HG02623 (cell line): Measurements from ENCODE around the gene TSC1.

Source experiments
- ATAC-seq: cut with Tn5 transposase; IDR thresholded peaks from one replicate; pipeline ENCODE4 v1.9.1; 2021; ENCODE audit warnings: moderate library complexity; ENCODE audit not compliant: unreplicated experiment

The TSC1 gene

DNA sequence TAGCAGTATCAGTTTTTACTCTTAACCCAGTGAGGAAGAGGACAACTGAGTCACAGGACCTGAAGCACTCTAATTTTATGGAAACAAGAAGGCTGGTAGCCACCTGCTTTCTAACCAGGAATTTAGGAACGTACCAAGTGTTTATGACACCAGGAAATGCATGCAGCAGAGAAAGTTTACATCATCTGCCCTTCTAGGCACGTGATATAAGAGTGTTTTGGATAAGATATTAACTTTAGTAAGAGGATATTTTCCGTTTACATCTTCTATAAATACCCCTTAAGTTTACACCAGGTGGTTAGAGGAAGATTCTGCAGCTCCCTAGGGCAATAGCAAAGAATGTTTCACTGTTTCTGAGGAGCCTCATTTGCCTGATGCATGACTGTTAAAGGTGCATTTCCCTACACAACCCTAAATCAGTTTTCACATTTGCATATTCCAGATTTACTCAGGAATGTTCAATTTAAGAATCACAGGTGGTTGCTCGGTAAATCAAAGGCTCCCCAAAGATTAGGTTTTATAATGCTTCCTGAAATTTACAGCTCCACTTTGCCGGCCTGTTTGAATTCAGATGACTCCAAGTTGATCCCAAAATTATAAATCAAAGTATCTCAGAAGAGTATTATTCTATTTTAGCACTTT, 1.8 kb downstream of the TSC1 start:
- no peak for ATAC-seq

- ATAC-seq: no peak
Measured at GRCh38 chr9:132939169-132939568, 5.2 kb downstream of the TSC1 start.

GRCh38 chr9:132937463-132937901, 6.9 kb downstream of the TSC1 start:
- no peak for ATAC-seq

DNA sequence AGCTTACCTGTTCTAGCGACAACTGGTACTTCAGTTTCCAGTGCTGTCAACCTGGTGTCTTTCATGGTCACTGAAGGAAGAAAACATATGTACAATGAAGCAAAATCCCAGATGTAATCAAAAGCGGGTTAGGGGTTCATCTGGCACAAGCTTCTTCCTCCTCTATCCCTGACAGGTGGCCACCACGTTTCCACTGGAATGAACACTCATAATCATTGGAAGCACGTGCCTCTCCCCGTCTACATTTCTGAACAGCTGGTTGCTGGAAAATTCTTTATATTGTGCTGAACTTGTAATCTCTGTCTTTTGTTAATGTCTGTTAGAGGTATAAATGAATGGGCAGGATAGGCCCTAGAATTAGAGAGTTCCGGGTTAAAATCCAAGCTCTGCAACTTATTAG, 9.4 kb downstream of the TSC1 start:
- ATAC-seq: no peak

DNA sequence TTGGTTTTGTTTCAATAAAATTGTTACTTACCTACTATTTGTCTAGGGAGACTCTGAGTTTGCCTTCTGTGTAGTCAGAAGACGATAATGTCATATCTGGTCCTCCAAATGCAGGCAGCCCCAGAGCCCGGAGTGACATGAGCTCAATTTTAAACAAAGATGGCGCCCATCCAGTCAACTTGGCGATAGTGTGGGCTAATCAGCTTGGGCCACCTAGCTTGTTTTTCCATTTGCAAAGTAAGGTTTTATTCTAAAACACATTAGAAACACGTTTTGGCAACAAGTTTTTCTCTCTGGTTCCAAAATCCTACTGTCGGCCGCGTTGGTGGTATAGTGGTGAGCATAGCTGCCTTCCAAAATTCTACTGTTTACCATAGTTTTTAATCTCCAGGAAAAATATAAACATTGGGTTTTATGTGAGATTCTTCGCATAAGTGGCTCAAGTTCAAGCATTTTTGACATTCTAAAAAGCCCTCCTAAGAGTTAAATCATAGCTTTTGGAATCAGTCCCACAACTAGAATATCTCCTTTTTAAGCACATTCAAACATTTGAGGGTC, 13.2 kb downstream of the TSC1 start:
- ATAC-seq: no peak

GRCh38 chr9:132927704-132928103, 16.7 kb downstream of the TSC1 start:
- no peak for ATAC-seq

DNA sequence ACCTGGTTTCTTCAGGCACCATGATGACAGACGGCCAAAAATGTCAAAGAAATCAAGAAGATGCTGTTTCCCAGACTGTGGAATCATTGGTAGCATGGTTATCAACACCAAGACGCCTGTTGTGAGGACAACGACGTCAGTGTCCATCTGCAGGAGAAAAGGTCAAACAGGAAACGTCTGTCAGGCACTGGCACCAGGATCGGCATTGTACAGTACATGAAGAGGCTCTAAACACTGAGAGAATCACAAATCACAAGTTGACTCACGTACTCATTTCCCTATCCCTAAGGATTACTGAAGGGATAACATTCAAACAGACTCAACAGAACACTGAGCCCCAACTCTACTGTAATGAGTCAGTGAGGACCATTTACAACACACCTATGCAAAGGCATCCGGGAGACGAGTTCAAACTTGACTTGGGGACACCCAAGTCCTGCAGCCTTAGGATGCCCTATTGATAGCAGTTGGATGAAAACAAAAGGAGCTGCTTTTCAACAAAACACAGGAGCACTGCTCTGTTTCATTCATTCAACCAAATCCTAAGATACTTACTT, 21.0 kb downstream of the TSC1 start:
- no peak for ATAC-seq

GRCh38 chr9:132919614-132920268, 24.7 kb downstream of the TSC1 start:
- ATAC-seq: no peak

- ATAC-seq: no peak
Measured at GRCh38 chr9:132914924-132915323, 29.5 kb downstream of the TSC1 start.

- ATAC-seq: no peak
Measured at GRCh38 chr9:132912131-132912530, 32.3 kb downstream of the TSC1 start.

- no peak for ATAC-seq
Measured at GRCh38 chr9:132910376-132910775, 34.0 kb downstream of the TSC1 start.

DNA sequence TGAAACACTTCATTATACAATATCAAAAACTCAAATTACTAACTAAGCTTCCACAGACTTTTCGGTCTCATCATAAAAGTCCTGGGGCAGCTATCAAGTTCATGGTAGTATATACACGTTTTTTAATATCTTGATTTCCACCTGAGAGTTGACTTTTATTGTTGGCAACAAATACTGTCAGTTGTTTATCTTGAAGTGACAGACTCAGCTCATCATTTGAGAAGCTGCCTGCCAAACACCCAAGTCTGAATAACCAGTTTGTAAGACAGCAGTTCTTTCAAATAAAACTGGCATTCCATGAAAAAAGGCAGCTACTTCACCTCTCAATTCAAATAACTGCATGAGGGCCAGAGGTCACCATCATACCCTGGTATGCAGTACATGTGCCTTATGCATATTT, 35.1 kb downstream of the TSC1 start:
- no peak for ATAC-seq

- ATAC-seq: no peak
Measured at GRCh38 chr9:132908635-132909034, 35.8 kb downstream of the TSC1 start.

DNA sequence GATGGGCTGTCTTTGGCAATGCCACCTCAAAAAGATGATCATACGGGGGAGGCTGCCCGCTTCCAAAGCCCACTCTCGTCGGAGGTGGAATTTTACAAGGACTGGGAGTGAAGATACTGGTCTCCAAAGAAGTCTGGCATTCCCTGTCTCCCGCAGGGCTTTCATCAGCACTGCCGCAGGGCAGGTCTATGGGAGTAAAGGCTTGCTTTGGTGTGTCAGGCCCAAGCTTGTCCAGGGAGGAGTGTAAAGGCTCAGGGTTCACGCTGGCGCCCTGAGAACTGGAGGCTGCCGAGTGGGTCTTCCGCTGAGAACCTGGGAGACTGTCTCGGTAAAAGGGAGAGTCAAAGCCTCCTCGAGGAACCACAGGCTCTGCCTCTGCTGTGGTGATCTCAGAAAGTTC, 38.7 kb downstream of the TSC1 start:
- no peak for ATAC-seq

GRCh38 chr9:132903574-132904492, 40.6 kb downstream of the TSC1 start:
- ATAC-seq: no peak

DNA sequence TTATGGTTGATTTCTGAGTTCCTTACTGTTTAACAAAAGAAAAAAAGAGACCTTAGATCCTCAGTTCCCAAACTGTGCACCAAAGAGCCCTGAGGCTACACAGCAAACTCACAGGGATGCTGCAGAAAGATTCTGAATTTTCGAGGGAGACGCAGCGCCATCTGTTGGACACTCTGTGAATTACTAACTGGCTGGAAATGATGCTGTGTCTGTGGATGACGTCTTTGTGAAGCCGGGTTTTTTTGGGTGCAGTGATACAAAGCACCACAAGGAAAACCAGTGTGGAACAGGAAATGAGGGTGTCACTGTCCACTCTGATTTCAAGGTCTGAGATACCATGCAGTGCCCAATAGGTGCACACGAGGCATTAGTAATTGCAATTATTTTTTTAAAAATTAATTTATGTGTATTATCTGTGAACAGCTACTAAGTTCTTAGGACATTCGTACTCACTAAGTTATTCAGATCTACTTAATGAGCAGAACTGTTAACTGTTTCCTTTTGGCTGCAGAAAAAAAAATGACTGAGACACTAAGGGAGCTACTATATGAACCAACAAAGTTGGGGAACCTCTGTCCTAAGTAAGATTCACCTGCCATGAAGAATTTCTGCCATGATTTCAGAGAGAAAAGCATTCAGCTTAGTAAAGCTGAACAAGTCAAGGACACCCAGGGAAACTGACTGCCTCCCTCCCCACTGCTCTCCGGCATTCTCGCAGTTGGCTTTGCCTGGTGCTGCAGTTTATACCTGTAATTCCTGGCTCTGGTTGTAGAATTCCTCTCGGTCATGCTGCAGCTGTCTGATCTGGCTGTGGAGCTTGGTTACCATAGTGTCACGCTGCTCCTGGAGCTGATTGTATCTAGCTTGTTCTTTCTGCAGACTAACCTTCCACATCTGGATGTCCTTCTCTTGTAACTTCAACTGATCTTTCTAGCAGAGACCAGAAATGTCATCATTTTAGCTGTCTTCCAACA, 42.3 kb downstream of the TSC1 start:
- no peak for ATAC-seq

DNA sequence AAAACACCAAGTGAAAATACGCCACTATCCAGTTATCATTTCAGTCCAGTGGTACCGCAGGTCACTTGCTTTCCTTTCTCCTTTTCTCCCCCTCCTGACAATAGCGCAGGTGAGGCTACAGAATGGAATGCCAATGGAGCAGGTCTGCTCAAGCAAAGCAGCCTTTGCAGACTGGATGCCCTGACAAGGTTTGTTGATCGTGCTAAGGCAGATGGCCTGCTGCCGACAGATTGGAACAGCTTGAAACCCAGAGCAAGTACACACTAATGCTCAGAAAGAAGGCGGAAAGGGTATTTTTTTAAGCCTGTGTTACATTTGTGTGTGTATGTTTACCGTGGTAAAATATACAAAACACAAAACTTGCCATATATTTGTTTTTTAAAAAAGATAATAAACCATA, 46.4 kb downstream of the TSC1 start:
- no peak for ATAC-seq

- ATAC-seq: no peak
Measured at GRCh38 chr9:132896906-132897305, 47.5 kb downstream of the TSC1 start.

- no peak for ATAC-seq
Measured at GRCh38 chr9:132896264-132896663, 48.2 kb downstream of the TSC1 start.
